ENCODE data around the gene ASF1A.

The ASF1A gene

DNA sequence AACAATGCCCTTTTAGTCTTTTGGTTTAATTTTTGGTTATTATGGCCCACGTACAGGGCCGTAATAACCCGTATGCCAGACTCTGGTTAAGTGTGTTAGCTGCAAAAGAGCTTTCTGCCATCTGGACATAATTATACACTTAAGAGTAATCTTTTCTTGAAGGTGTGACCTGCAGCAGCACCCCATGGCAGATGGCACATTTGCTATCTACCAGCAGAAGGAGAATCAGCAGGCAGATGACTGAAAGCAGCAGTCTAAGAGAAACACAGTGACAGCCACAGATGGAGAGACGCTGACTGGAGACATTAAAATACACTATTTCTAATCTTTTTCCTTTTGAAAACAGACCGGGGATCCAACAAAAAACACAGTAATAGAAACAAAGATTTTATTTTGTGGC, 18.7 kb downstream of the ASF1A start:
- DNase-seq = no peak

DNA sequence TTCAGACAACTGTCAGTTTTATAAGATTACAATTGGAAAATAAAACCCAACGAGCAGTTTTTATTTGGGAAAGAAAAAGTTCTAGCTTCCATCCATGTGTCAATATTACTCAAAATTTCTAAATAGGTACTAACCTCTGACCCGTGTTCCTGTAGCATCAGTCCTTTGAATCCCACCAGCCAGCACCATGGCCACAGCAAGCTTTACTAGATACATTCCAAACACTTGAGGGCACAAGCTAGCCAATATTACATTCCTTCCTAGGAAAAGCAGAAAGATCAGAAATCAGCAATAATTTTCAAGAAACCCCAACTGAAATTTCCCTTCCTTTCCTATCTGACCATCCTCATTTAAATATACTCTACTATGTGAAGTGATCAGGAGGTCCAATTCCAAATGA, 19.2 kb downstream of the ASF1A start:
- no peak for DNase-seq

DNA sequence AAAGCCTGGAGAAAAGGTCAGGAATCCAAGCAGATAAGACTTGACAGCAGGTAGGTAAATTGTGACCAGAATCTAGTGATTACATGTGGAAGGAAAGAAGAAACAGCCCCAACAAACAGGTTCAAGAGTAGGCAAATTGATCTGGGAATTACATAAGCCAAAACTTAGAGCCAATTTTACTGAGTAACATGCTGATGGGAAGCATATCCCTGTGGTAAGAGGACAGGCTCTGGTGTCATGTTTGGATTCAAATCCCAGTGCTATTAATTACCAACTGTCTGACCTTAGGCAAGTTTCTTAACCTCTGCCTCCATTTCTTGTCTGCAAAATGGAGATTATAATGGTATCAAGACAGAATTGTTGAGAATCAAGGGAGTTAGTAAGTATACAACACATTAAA, 20.6 kb downstream of the ASF1A start:
- DNase-seq = no peak

DNA sequence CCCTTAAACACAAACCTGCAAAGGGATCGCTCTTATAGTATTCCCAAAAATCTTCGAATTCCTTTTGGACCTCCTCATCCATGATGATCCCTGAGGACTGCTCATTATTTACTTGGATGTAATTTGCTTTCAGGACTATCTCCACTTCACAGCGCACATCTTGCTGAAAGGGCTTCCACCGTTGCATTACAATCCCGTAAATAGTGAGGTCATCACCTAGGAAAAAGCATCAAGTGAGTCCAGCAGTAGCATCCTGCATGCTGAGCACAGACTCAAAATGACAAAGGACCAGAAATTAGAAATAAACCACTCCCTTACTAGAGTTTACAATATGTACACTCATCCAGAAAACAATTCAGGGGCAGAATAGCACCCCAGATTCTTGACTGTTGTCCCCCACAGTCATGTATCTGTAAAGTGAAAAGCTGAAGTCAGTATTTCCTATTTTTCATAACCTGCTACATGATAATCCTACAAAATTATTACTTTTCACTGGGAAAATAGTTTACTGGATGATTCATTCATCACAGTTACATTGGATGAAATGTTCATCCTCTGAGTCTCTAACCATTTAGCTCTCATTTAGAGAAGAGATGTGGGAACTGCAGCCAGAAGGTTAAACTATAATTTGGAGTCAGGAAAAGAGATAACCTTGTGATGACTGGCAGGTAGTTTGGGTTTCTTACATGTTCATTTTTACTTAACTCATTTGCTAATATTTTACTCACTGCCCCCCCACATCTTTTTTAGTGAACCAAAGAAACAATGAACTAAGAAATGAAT, 23.8 kb downstream of the ASF1A start:
- no peak for DNase-seq

DNA sequence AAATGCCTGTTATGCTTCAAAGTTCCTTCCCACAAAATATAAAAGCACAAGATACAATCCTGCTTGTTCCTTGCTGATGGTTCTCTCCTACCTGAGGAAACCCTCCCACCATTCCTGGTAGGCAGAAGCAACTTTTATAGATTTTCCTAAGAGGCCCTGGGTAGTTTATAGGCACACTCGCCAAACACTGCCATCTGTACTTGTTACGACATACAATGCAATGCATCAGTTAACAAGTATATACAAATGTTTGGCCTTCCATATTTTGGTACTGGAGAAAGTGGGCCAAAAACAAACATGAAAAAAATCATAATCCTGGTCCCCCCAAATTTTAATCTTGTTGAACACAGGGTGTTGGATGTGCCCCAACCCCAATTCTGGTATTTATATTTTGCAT, 24.4 kb downstream of the ASF1A start:
- no peak for DNase-seq

DNA sequence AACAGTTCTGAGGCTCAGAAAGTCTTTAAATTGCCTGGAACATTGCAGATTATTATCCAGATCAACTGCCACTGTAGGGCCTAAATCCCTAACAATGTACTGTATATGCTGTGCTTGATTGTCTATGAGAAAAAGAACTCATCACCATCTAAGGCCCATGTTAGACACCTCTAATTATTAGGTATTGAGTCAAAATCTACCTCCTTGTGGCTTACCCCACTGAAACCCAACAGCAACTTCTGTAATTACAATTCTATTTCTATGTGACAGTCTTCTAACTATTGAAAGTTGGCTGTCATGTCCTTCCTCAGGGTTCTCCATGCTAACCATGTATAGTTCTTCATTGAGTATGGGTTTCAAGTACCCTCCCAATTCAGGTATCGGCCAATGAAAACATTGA, 27.1 kb downstream of the ASF1A start:
- DNase-seq = no peak

DNA sequence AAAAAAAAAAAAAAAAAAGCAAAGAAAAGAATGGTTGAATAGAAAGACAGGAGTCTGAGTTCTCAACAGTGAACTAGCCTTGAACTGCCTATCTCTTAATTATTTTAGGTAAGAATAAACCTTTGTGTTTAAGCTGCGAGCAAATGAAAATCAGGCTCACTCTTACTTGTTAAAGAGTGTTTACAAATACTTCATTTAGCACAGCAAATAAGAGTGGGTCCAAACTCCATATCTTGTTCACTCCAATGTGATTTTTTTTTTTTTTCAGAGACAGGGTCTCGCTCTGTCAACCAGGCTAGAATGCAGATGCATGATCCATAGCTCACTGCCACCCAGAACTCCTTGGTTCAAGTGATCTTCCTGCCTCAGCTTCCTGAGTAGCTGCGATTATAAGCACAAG, 29.1 kb downstream of the ASF1A start:
- DNase-seq = no peak

DNA sequence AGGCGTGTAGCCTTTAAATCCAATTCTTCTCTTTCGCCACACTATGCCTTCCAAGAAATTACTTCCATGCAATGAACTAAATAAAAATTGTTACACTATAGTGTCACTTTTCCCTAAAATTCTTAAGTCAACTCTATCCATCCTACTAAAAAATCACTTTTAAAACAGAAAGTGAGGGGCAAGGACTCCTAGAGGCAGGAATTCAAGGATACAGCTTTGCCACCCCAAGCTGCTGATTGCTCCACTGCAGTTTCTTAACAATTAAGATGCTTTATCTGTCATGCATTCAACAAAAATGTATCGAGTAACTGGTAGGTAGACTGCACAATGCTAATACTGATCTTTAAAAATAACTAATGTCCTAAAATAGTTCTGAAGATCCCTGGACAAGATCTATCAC, 36.7 kb downstream of the ASF1A start:
- no peak for DNase-seq

DNA sequence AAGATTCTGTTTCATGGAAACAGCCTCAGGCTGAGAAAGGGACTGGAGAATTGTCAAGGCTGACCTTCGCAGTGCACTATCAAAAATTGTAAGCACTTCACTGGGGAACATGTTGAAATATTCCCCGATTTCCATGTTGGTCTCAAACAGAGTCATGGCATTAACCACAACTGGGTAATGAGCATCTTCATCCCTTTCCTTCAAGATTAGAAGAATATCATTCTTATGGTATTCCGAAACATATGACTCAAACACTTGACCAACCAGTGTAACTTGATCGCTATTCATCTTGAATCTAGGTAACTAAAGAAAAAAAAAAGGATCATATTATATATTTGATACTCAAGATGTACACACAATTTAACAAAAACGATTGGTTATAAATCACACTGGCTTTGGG, 37.5 kb downstream of the ASF1A start:
- no peak for DNase-seq

DNA sequence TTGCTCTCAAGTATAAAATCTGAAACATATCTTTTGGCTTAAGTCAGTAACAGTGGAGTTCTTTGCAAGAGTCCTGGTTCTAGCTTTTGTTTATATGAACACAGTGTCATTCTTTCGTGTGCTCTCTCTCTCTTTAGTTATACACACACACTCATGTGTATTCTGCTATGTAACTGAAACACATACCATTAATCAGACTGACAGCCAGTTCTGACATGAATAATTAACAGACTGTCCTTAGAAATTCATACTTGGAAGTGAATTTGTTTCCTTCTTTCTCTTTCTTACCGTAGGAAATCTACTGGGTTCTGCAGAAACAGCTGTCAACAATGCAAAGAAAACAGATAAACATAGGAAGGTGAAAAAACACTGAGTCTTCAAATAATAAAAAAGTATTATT, 38.5 kb downstream of the ASF1A start:
- DNase-seq = no peak

DNA sequence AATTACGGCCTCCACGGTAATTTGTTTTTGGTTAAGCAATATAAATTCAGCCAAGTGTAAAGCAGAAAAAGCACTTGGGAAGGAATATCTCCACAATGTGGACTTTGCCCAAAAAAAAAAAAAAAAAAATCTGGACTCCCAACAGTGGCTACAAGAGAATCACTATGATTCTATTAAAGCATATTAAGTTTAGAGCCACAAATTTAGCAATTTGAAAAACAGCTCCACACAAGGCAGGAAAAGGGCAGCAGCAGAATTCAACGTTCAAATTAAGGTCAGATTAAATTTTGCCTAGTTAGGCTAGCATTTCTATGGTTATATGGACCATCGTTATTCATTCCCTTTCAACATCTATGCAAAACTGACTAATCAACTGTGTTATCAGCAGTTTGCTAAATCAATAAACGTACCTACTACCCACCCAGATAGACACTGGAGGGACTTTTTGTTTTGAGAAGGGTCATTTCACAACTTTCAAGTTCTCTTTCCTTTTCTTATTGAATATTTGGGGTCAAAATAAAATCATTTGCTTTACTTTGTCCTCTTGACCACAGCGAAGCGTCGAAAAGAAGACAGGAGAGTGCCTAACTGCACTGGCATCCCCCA, 40.0 kb downstream of the ASF1A start:
- DNase-seq = no peak

DNA sequence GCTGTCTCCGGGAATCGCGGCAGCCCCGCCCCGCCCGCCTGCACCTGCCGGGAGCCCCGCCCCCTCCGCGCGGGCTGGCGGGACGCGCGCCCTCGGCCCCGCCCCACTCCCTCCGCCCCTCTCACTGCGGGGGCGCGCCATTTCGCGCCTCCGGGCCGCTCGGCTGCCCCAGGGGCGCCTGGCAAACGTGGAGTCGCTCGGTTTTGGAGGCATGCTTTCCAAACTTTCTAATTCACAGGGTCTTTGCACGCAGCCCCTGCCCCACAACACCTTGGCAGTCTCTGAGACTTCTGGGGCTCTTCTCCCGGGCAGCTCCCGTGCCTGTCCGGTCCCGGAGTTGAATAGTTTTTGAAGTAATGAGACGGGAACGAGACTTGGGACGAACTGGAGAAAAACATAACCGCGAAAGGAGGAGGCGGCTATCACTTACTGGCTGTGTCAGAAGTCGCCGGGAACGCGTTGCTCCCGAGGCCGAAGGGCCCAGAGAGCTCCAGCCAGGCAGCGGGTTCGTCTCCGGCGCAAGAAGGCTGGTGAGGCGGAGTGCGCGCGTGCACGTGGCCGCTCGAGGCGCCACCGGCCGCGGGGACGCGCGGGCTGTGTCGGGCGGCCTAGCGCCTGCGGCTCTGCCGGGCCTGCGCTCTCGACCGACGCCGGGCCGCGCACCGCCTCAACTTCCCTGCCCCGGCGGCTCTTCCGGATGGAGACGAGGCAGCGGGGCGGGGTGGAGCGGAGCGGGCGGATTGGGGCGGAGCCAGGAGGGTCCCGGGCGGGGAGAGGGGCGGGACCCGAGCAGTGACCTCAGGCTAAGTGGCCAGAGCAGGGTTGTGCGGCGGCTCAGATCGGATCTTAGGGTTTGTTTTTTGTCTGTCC, 40.7 kb downstream of the ASF1A start, which contains the start of gene MCM9:
TSS of gene MCM9 (minus strand) at position 699 of the 870 bp plus-strand sequence. CDS start 3,436 bp downstream, outside the sequence.
- DNase-seq = peak in 57 of 58 donors; percentile 4 to 86 (median 74)

DNA sequence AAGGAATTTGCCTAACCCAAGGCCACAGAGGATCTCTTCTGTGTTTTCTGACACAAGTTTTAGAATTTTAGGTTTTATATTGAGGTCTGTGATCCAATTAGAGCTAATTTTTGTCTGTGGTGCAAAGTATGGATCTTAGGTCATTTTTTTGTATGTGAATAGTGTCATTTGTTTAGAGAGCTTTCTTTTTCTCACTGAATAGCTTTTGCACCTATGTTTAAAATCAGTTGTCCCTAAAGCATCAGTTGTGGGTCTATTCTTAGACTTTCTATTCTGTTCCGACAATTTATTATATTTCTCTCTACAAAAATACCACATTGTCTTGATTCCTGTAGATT, 41.3 kb downstream of the ASF1A start:
- no peak for DNase-seq

DNA sequence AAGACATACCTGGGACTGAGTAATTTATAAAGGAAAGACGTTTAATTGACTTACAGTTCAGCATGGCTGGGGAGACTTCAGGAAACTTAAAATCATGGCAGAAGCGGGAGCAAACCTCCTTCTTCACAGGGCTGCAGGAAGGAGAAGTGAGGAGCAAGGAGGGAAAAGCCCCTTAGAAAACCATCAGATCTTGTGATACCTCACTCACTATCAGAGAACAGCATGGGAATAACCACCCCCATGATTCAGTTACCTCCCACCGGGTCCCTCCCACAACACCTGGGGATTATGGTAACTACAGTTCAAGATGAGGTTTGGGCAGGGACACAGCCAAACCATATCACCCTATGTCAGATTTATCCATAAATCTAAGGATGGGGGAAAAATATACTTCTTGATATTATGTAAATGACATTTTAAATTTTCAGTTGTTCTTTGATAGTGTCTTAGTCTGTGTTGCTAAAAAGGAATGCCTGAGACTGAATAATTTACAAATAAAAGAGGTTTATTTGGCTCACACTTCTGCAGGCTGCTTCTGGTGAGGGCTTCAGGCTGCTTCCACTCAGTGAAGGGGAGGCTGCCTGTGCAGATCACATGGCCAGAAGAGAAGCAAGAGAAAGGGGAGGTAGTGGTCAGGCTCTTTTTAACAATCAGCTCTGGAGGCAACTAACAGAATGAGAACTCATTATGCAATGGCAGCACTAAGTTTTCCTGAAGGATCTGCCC, 42.2 kb downstream of the ASF1A start:
- no peak for DNase-seq

DNA sequence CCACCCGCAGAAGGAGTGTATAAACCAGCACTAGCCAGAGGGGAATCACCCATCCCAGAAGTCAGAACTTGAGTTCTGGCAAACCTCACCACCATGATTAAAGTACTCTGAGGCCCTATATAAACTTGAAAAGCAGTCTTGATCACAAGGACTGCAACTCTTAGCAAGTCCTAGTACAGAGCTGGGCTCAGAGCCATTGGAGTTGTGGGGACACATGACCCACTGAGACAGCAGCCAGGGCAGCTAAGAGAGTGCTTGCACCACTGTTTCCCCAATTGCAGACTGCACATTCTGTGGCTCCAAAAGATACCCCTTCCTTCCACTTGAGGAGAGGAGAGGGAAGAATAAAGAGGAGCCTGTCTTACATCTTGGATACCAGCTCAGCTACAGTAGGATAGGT, 45.7 kb downstream of the ASF1A start:
- peak in 26 of 58 donors; percentile 2 to 47 (median 19) for DNase-seq

DNA sequence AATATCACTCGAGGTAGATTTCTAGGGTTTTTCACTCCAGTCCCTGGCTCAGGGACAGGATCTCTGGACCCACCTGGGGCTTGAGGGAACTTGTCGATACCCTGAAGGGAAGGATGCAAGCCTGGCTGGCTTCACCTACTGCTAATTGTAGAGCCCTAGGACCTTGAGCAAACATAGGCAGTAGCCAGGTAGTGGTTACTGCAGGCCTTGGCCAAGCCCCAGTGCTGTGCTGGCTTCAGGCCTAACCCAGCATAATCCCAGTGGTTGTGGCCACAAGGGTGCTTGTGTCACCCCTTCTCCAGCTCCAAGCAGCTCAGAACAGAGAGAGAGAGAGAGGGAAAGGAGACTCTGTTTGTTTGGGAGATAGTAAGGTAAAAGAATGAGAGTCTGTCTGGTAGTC, 46.8 kb downstream of the ASF1A start:
- no peak for DNase-seq

DNA sequence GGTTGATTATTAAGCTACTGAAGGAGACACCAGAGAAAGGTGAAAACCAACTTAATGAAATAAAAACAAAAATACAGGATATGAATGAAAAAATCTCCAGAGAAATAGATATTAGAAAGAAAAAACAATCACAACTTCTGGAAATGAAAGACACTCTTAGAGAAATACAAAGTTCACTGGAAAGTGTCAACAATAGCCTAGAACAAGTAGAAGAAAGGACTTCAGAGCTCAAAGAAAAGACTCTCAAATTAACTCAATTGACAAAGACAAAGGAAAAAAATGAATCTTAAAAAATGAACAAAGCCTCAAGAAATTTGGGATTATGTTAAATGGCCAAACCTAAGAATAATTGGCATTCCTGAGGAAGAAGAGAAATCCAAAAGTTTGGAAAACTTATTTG, 51.3 kb downstream of the ASF1A start:
- DNase-seq = no peak

DNA sequence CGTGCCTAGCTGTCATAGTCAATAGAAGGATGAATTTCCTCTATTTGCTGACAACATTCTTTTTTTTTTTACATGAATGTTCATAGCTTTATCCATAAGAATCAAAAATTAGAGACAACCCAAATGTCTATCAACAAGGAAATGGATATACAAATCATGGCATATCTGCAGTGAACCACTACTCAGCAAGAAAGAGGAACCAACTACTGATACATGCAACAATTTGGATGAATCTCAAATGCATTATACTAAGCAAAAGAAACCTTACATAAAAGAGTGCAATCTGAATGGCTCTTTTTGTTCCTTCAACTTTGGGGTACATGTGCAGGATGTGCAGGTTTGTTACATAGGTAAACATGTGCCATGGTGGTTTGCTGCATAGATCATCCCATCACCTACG, 58.7 kb downstream of the ASF1A start:
- DNase-seq = no peak

DNA sequence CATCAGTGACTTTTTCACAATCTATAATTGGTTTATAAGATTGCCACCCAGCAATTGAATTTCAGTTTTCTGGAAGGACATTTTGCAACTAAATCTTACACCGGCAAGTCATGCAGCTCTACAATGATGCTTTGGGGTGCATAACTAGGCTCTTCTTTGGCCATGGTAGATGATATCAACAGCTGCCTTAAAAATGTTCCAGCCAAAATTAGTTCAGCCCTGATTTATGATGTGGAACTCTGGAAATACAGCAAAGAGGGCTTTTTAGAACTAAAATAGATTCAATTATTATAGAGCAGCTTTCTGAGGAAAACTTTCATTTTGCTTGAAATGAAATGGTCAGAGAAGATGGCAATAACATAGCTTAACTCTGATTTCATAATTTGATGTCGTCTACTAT, 59.4 kb downstream of the ASF1A start:
- DNase-seq = no peak
